WTC11 (cell line): ENCODE data around the gene TNN. TPM values are rescaled to one million over a fixed set of nuclear protein-coding genes. Genes with fewer than 3 reads are reported as not detected.

Experiments used
- ATAC-seq: fragments of 200-7000 bp; cut with Tn5 transposase; 2 replicates; pipeline ENCODE4 v1.10.0; 2021; ENCODE audit warnings: mild to moderate bottlenecking, moderate library complexity
- CTCF ChIA-PET: fragments of 300-600 bp; sonication (Branson Sonifier 250); formaldehyde crosslinking; loops from one replicate; lab custom pipeline; 2021; ENCODE audit warnings: antibody characterized with exemption; lab: Charles Lee
- POLR2A ChIA-PET: fragments of 350-600 bp; sonication (Branson Sonifier 250); formaldehyde crosslinking; loops from one replicate; lab custom pipeline; 2021; ENCODE audit warnings: antibody characterized with exemption; lab: Charles Lee
- DNase-seq: peaks from one replicate; pipeline ENCODE4 v3.0.0; 2021; ENCODE audit warnings: low spot score
- H3K27ac Mint-ChIP-seq: 2 replicates; pipeline ENCODE4 v1.8.0; 2021; ENCODE audit warnings: mixed read lengths
- H3K27me3 Mint-ChIP-seq: 2 replicates; pipeline ENCODE4 v1.8.0; 2021; ENCODE audit warnings: low read depth, mild to moderate bottlenecking, moderate library complexity, mixed read lengths
- H3K36me3 Mint-ChIP-seq: 2 replicates; pipeline ENCODE4 v1.8.0; 2021; ENCODE audit warnings: mixed read lengths
- H3K4me1 Mint-ChIP-seq: 2 replicates; pipeline ENCODE4 v1.8.0; 2022; ENCODE audit warnings: mixed read lengths
- H3K4me3 Mint-ChIP-seq: 2 replicates; pipeline ENCODE4 v1.8.0; 2021; ENCODE audit warnings: mild to moderate bottlenecking, moderate library complexity, mixed read lengths
- H3K9me3 Mint-ChIP-seq: 2 replicates; pipeline ENCODE4 v1.8.0; 2021; ENCODE audit warnings: mixed read lengths
- EMX1 ChIP-seq: fragments of 250-450 bp; sonication (Bioruptor Pico); IDR thresholded peaks from 2 replicates; pipeline ENCODE4 v1.8.0; 2021; ENCODE audit warnings: mild to moderate bottlenecking
- FOXP1 ChIP-seq: sonication (generic); formaldehyde crosslinking; IDR thresholded peaks from 2 replicates; pipeline ENCODE4 v1.8.0; 2022; ENCODE audit warnings: missing genetic modification reagents, mild to moderate bottlenecking, moderate library complexity, borderline replicate concordance
- IRF2 ChIP-seq: sonication (generic); formaldehyde crosslinking; IDR thresholded peaks from 2 replicates; pipeline ENCODE4 v1.8.0; 2022; ENCODE audit warnings: low read depth, missing genetic modification reagents, borderline replicate concordance
- JUN ChIP-seq: sonication (generic); formaldehyde crosslinking; IDR thresholded peaks from 2 replicates; pipeline ENCODE4 v1.8.0; 2023; ENCODE audit warnings: mild to moderate bottlenecking, missing genetic modification reagents
- PRRX2 ChIP-seq: fragments of 250-450 bp; sonication (Bioruptor Pico); IDR thresholded peaks from 2 replicates; pipeline ENCODE4 v1.8.0; 2021; ENCODE audit warnings: mild to moderate bottlenecking
- SMAD4 ChIP-seq: sonication (generic); formaldehyde crosslinking; IDR thresholded peaks from 2 replicates; pipeline ENCODE4 v1.8.0; 2022; ENCODE audit warnings: mild to moderate bottlenecking, missing genetic modification reagents
- TP53 ChIP-seq: sonication (generic); formaldehyde crosslinking; IDR thresholded peaks from 2 replicates; pipeline ENCODE4 v1.8.1; 2023; ENCODE audit warnings: mild to moderate bottlenecking, missing genetic modification reagents
- ZNF219 ChIP-seq: sonication (generic); formaldehyde crosslinking; IDR thresholded peaks from 2 replicates; pipeline ENCODE4 v1.8.0; 2023; ENCODE audit warnings: missing genetic modification reagents, mild to moderate bottlenecking, borderline replicate concordance
- ZNF671 ChIP-seq: fragments of 250-450 bp; sonication (Bioruptor Pico); IDR thresholded peaks from 2 replicates; pipeline ENCODE4 v1.8.0; 2021; ENCODE audit warnings: mild to moderate bottlenecking
- total RNA-seq: library from RNA; stranded (reverse); gene quantifications from 3 replicates; pipeline ENCODE4 v1.2.3, GENCODE V29; 2021
- TF ChIP-seq, protein P1 (sequence below): sonication (generic); formaldehyde crosslinking; IDR thresholded peaks from 2 replicates; pipeline ENCODE4 v1.8.1; 2022; ENCODE audit warnings: mild to moderate bottlenecking, moderate library complexity, missing genetic modification reagents
- TF ChIP-seq, protein P2 (sequence below): sonication (generic); formaldehyde crosslinking; IDR thresholded peaks from 2 replicates; pipeline ENCODE4 v1.8.0; 2022; ENCODE audit warnings: missing genetic modification reagents
- TF ChIP-seq, protein P3 (sequence below): fragments of 250-450 bp; sonication (Bioruptor Pico); IDR thresholded peaks from 2 replicates; pipeline ENCODE4 v1.8.0; 2021; ENCODE audit warnings: mild to moderate bottlenecking
- TF ChIP-seq, protein P4 (sequence below): sonication (generic); formaldehyde crosslinking; IDR thresholded peaks from 2 replicates; pipeline ENCODE4 v1.8.1; 2022; ENCODE audit warnings: low read depth, mild to moderate bottlenecking, moderate library complexity, missing genetic modification reagents, borderline replicate concordance
- TF ChIP-seq, protein P5 (sequence below): fragments of 250-450 bp; sonication (Bioruptor Pico); IDR thresholded peaks from 2 replicates; pipeline ENCODE4 v1.9.0; 2021; ENCODE audit warnings: mild to moderate bottlenecking, borderline replicate concordance
- TF ChIP-seq, protein P6 (sequence below): sonication (generic); formaldehyde crosslinking; conservative IDR thresholded peaks from 2 replicates; pipeline ENCODE4 v1.8.1; 2023; ENCODE audit warnings: mild to moderate bottlenecking, low read depth, missing genetic modification reagents, moderate library complexity

The TNN gene
- total RNA-seq, 1 experiment from 2014 or later, result 0.44 TPM

DNA sequence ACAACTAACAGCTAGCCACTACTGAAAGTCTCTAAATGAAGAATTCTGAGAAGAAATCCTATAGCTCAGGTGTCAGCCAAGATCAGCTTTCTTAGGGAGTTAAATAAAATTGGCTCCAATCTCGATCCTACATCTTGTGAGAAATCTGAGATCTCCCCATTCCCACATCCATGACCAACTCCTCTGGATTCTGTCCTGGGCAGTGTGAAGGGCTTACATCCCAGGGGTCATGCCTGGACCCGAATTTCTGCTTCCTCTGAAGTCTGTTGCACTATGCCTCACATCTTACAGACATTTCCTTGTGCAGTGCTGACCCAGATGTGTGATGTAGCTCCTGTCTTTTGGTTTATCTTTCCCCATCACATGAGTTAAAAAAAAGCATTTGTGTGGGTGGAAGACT, 4.8 kb upstream of the TNN start (continued):
- TF ChIP-seq, protein P1, sequence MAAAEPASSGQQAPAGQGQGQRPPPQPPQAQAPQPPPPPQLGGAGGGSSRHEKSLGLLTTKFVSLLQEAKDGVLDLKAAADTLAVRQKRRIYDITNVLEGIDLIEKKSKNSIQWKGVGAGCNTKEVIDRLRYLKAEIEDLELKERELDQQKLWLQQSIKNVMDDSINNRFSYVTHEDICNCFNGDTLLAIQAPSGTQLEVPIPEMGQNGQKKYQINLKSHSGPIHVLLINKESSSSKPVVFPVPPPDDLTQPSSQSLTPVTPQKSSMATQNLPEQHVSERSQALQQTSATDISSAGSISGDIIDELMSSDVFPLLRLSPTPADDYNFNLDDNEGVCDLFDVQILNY (CRISPR knock-in tag), result no peak
- TF ChIP-seq, protein P2, sequence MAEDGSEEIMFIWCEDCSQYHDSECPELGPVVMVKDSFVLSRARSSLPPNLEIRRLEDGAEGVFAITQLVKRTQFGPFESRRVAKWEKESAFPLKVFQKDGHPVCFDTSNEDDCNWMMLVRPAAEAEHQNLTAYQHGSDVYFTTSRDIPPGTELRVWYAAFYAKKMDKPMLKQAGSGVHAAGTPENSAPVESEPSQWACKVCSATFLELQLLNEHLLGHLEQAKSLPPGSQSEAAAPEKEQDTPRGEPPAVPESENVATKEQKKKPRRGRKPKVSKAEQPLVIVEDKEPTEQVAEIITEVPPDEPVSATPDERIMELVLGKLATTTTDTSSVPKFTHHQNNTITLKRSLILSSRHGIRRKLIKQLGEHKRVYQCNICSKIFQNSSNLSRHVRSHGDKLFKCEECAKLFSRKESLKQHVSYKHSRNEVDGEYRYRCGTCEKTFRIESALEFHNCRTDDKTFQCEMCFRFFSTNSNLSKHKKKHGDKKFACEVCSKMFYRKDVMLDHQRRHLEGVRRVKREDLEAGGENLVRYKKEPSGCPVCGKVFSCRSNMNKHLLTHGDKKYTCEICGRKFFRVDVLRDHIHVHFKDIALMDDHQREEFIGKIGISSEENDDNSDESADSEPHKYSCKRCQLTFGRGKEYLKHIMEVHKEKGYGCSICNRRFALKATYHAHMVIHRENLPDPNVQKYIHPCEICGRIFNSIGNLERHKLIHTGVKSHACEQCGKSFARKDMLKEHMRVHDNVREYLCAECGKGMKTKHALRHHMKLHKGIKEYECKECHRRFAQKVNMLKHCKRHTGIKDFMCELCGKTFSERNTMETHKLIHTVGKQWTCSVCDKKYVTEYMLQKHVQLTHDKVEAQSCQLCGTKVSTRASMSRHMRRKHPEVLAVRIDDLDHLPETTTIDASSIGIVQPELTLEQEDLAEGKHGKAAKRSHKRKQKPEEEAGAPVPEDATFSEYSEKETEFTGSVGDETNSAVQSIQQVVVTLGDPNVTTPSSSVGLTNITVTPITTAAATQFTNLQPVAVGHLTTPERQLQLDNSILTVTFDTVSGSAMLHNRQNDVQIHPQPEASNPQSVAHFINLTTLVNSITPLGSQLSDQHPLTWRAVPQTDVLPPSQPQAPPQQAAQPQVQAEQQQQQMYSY (CRISPR knock-in tag), result no peak
- TF ChIP-seq, protein P3, sequence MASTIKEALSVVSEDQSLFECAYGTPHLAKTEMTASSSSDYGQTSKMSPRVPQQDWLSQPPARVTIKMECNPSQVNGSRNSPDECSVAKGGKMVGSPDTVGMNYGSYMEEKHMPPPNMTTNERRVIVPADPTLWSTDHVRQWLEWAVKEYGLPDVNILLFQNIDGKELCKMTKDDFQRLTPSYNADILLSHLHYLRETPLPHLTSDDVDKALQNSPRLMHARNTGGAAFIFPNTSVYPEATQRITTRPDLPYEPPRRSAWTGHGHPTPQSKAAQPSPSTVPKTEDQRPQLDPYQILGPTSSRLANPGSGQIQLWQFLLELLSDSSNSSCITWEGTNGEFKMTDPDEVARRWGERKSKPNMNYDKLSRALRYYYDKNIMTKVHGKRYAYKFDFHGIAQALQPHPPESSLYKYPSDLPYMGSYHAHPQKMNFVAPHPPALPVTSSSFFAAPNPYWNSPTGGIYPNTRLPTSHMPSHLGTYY (CRISPR knock-in tag), result no peak
- TF ChIP-seq EMX1 (CRISPR knock-in tag), result no peak

DNA sequence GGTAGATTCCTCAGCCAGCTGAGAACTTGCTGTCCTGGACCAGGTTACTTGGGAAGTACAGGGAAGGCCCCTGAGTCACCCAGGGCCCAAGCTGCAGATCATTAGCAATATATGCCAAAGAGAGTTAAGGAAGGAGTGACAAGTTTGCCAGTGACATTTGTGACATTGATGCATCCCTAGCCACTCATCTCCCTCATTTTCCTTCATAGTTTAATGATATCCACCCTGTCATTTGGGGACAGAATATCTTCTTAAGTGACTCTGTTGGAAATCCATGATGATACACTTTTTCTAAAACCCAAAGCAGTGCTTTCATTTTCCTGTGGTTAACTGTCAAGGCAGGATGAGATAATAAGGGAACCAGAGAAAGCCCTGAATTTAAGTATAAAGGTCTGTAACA, 3.2 kb downstream of the TNN start:
- Mint-ChIP-seq H3K27me3 (peaks cover 13% of the 10 kb centered on the region), H3K9me3 (no peaks in the 10 kb centered on the region), H3K36me3 (no peaks in the 10 kb centered on the region), H3K27ac (no peak overlapping the region), H3K4me3 (no peak overlapping the region), H3K4me1 (peaks cover 39% of the 10 kb centered on the region)
- TF ChIP-seq JUN (CRISPR knock-in tag) (no peak), TP53 (CRISPR knock-in tag) (no peak), PRRX2 (CRISPR knock-in tag) (no peak), ZNF671 (CRISPR knock-in tag) (no peak), IRF2 (CRISPR knock-in tag) (no peak), ZNF219 (no peak), SMAD4 (CRISPR knock-in tag) (no peak), FOXP1 (CRISPR knock-in tag) (no peak)
- TF ChIP-seq, protein P3 (CRISPR knock-in tag), result no peak
- TF ChIP-seq, protein P4, sequence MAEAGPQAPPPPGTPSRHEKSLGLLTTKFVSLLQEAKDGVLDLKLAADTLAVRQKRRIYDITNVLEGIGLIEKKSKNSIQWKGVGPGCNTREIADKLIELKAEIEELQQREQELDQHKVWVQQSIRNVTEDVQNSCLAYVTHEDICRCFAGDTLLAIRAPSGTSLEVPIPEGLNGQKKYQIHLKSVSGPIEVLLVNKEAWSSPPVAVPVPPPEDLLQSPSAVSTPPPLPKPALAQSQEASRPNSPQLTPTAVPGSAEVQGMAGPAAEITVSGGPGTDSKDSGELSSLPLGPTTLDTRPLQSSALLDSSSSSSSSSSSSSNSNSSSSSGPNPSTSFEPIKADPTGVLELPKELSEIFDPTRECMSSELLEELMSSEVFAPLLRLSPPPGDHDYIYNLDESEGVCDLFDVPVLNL, result no peak
- TF ChIP-seq, protein P5, sequence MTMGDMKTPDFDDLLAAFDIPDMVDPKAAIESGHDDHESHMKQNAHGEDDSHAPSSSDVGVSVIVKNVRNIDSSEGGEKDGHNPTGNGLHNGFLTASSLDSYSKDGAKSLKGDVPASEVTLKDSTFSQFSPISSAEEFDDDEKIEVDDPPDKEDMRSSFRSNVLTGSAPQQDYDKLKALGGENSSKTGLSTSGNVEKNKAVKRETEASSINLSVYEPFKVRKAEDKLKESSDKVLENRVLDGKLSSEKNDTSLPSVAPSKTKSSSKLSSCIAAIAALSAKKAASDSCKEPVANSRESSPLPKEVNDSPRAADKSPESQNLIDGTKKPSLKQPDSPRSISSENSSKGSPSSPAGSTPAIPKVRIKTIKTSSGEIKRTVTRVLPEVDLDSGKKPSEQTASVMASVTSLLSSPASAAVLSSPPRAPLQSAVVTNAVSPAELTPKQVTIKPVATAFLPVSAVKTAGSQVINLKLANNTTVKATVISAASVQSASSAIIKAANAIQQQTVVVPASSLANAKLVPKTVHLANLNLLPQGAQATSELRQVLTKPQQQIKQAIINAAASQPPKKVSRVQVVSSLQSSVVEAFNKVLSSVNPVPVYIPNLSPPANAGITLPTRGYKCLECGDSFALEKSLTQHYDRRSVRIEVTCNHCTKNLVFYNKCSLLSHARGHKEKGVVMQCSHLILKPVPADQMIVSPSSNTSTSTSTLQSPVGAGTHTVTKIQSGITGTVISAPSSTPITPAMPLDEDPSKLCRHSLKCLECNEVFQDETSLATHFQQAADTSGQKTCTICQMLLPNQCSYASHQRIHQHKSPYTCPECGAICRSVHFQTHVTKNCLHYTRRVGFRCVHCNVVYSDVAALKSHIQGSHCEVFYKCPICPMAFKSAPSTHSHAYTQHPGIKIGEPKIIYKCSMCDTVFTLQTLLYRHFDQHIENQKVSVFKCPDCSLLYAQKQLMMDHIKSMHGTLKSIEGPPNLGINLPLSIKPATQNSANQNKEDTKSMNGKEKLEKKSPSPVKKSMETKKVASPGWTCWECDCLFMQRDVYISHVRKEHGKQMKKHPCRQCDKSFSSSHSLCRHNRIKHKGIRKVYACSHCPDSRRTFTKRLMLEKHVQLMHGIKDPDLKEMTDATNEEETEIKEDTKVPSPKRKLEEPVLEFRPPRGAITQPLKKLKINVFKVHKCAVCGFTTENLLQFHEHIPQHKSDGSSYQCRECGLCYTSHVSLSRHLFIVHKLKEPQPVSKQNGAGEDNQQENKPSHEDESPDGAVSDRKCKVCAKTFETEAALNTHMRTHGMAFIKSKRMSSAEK (CRISPR knock-in tag), result no peak
- TF ChIP-seq, protein P6, sequence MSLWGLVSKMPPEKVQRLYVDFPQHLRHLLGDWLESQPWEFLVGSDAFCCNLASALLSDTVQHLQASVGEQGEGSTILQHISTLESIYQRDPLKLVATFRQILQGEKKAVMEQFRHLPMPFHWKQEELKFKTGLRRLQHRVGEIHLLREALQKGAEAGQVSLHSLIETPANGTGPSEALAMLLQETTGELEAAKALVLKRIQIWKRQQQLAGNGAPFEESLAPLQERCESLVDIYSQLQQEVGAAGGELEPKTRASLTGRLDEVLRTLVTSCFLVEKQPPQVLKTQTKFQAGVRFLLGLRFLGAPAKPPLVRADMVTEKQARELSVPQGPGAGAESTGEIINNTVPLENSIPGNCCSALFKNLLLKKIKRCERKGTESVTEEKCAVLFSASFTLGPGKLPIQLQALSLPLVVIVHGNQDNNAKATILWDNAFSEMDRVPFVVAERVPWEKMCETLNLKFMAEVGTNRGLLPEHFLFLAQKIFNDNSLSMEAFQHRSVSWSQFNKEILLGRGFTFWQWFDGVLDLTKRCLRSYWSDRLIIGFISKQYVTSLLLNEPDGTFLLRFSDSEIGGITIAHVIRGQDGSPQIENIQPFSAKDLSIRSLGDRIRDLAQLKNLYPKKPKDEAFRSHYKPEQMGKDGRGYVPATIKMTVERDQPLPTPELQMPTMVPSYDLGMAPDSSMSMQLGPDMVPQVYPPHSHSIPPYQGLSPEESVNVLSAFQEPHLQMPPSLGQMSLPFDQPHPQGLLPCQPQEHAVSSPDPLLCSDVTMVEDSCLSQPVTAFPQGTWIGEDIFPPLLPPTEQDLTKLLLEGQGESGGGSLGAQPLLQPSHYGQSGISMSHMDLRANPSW, result no peak
- no peak for DNase-seq
- ATAC-seq, result no peak
- ChIA-PET POLR2A (no interaction called here), CTCF (no interaction called here)
